Thoracic aorta (tissue), 2 donors: Measurements from ENCODE around the gene NBL1. TPM values are rescaled to one million over a fixed set of nuclear protein-coding genes. Genes with fewer than 3 reads are reported as not detected.
A peak's percentile ranks its signal among the peaks of the same experiment; 100 is the strongest.

Experiments
- ATAC-seq: fragments of 150-250 bp; one replicate; pipeline ENCODE4 v1.8.0; 2017; ENCODE audit warnings: low read depth; ENCODE audit not compliant: insufficient number of reproducible peaks, low FRiP score
- DNase-seq: peaks from one replicate; pipeline ENCODE4 v3.0.0-alpha.2; 2020; ENCODE audit warnings: low spot score
- H3K27ac ChIP-seq, 2 donors: fragments of 200-600 bp; sonication (generic); 1 replicate in 1 of 2; 2 replicates in 1 of 2; pipeline ENCODE4 v1.5.1; 2016; ENCODE audit warnings: mild to moderate bottlenecking in 2 of 2, moderate library complexity in 2 of 2
- H3K27me3 ChIP-seq: fragments of 200-600 bp; sonication (generic); replicated peaks from 2 replicates; pipeline ENCODE4 v1.6.0; 2016; ENCODE audit warnings: mild to moderate bottlenecking; ENCODE audit not compliant: insufficient read depth
- H3K36me3 ChIP-seq: fragments of 200-600 bp; sonication (generic); one replicate; pipeline ENCODE4 v1.5.1; 2016
- H3K4me1 ChIP-seq, 2 donors: fragments of 200-600 bp; sonication (generic); 1 replicate in 1 of 2; 2 replicates in 1 of 2; pipeline versions ENCODE4 v1.5.1 to v1.6.0; 2016; ENCODE audit warnings: low read depth in 2 of 2, mild to moderate bottlenecking in 1 of 2; ENCODE audit not compliant: control insufficient read depth in 1 of 2
- H3K4me3 ChIP-seq: fragments of 200-600 bp; sonication (generic); 2 replicates; pipeline ENCODE4 v1.5.1; 2016; ENCODE audit warnings: mild to moderate bottlenecking
- H3K9me3 ChIP-seq: fragments of 200-600 bp; sonication (generic); 2 replicates; pipeline ENCODE4 v1.5.1; 2016
- total RNA-seq, 2 donors: library from RNA; depleted of rRNA; stranded (reverse); fragments of >200 nt; gene quantifications; one replicate each; pipeline versions ENCODE4 v1.1.0 to v1.2.3, GENCODE V29; 2016
- TF ChIP-seq, protein P1 (sequence below): fragments of 200-600 bp; sonication (generic); IDR thresholded peaks from one replicate; pipeline ENCODE4 v1.5.1; 2019; ENCODE audit warnings: antibody characterized with exemption

Gene NBL1
- total RNA-seq, 2 donors from 2014 or later: 77.0 to 82.0 TPM

DNA sequence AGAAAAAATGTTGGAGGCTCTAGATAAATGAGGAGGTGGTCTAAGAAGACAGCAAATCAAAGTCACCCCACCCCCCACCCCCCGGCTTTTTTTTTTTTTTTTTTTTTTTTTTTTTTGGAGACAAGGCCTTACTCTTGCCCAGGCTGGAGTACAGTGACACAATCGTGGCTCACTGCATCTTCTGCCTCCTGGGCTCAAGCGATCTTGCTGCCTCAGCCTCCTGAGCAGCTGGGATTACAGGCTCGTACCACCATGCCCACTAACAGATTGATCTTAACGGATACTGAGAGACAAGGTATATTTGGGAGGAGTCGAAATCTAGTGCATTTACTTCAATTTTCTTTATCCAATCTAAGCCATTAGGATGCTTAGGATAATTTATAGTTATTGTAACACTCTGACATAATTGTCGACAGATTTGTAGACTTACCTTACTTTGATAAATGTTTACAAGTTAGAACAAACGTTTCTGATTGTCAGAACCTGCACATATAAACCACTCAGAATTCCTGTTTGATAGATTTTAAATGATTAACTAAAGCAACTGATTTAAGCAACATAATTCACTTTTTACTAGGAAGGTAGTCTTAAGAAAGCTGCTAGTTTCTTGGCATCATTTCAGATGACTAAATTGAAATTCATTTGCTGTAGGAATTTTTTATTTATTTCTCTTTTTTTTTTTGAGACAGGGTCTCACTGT, 33.7 kb upstream of the NBL1 start:
- H3K9me3 ChIP-seq: no peaks in the 10 kb centered on the region
- no peaks in the 10 kb centered on the region for H3K27me3 ChIP-seq
- peak overlapping the region in 1 of 2 donors; percentile 49 for H3K27ac ChIP-seq
- DNase-seq (no peak), ATAC-seq (no peak)
- TF ChIP-seq, protein P1, sequence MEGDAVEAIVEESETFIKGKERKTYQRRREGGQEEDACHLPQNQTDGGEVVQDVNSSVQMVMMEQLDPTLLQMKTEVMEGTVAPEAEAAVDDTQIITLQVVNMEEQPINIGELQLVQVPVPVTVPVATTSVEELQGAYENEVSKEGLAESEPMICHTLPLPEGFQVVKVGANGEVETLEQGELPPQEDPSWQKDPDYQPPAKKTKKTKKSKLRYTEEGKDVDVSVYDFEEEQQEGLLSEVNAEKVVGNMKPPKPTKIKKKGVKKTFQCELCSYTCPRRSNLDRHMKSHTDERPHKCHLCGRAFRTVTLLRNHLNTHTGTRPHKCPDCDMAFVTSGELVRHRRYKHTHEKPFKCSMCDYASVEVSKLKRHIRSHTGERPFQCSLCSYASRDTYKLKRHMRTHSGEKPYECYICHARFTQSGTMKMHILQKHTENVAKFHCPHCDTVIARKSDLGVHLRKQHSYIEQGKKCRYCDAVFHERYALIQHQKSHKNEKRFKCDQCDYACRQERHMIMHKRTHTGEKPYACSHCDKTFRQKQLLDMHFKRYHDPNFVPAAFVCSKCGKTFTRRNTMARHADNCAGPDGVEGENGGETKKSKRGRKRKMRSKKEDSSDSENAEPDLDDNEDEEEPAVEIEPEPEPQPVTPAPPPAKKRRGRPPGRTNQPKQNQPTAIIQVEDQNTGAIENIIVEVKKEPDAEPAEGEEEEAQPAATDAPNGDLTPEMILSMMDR: no peak
- peaks cover 5% of the 10 kb centered on the region for H3K36me3 ChIP-seq
- H3K4me3 ChIP-seq: no peak overlapping the region
- peaks cover 31 to 42% of the 10 kb centered on the region in 2 donors for H3K4me1 ChIP-seq

DNA sequence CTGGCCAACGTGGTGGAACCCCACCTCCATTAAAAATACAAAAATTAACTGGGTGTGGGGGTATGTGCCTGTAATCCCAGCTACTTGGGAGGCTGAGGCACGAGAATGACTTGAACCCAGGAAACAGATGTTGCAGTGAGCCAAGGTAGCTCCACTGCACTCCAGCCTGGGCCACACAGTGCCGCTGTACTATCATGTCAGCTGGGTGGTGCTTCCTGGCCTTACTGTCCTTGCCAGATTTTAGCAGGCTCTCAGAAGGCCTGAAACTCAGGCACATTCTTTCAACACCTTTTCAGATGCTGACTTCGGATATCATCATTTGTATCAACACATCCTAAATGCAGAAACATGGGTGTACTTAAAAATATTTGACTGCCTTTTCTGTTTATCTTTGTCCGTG, 31.6 kb upstream of the NBL1 start:
- Histone ChIP-seq H3K4me1 (peaks cover 13 to 21% of the 10 kb centered on the region in 2 donors), H3K27me3 (no peaks in the 10 kb centered on the region), H3K4me3 (no peak overlapping the region), H3K36me3 (peaks cover 5% of the 10 kb centered on the region), H3K27ac (no peak overlapping the region), H3K9me3 (no peaks in the 10 kb centered on the region)
- no peak for DNase-seq
- no peak for ATAC-seq
- TF ChIP-seq, protein P1: no peak

DNA sequence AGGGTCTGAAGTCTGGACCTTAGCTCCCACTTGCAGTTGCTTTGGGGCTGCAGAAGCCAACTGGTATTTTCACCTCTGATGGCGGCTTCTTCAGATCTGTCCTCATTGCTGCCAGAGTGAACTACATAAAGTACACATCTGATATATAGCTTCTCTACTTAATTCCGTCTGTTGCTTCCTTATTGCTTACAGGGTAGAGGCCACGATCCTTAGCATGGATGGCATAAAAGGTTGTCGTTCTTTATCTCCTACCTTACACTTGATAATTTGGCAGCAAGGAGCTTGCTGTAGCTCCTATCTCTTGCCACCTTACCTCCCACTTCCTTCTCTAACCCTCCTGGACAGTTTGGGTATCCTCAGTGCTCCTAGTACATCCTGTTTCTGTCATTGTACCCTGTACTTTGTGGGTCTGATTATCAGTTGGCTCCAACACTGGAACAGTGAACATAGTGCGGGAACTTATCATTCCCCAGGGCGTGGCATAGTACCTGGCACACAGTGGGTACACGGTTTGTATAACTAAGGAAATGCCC, 30.9 kb upstream of the NBL1 start:
- Histone ChIP-seq H3K9me3 (no peaks in the 10 kb centered on the region), H3K4me3 (no peak overlapping the region), H3K27me3 (no peaks in the 10 kb centered on the region), H3K27ac (no peak overlapping the region), H3K4me1 (peaks cover 5 to 14% of the 10 kb centered on the region in 2 donors), H3K36me3 (peaks cover 5% of the 10 kb centered on the region)
- no peak for DNase-seq
- TF ChIP-seq, protein P1: no peak
- no peak for ATAC-seq

DNA sequence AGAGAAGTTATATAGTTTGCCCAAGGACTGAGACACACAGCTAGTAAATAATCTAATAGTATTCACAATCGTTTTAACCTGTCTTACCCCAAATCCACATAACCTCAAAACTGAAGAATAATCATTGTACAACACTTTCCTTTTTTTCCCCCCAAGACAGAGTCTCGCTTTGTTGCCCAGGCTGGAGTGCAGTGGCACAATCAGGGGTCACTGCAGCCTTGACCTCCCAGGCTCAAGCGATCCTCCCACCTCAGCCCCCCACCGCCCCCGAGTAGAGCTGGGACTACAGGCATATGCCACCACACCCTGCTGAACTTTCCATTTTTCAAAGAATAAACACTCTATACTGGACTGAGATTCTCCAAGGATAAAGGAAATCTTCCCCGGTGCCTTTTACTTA, 28.7 kb upstream of the NBL1 start:
- no peak overlapping the region for H3K4me3 ChIP-seq
- no peaks in the 10 kb centered on the region for H3K9me3 ChIP-seq
- TF ChIP-seq, protein P1: no peak
- H3K36me3 ChIP-seq: peaks cover 5% of the 10 kb centered on the region
- H3K27ac ChIP-seq: no peak overlapping the region
- no peaks in the 10 kb centered on the region for H3K27me3 ChIP-seq
- H3K4me1 ChIP-seq: peaks cover 15 to 23% of the 10 kb centered on the region in 2 donors
- DNase-seq (no peak), ATAC-seq (no peak)

DNA sequence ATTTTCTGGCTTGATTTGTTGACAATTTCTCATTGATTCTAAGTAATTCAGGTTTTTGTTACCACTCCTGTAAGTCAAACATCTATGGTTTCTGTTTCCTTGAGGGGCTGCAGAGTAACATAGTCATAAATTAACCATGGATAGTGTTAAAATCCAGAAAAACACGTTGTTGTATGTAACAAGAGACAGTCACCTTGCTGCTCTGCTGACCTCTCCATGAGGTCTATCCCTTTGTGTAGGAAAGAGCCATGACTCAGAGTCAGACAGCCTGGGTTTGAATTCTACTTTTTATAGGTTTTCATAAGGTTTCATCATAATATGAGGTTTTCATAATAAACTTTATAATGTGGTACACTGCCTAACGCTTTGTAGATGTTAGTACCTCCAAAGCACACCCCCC, 27.6 kb upstream of the NBL1 start:
- H3K4me1 ChIP-seq: peaks cover 20 to 27% of the 10 kb centered on the region in 2 donors
- ATAC-seq: no peak
- H3K27ac ChIP-seq: no peak overlapping the region

More for the DNA sequence above, 27.6 kb upstream of the NBL1 start:
- Histone ChIP-seq H3K27me3 (no peaks in the 10 kb centered on the region), H3K4me3 (no peak overlapping the region), H3K36me3 (peaks cover 5% of the 10 kb centered on the region), H3K9me3 (no peaks in the 10 kb centered on the region)
- TF ChIP-seq, protein P1: no peak
- DNase-seq: no peak
